ENCODE results near the gene TARBP2. TPM values are rescaled to one million over a fixed set of nuclear protein-coding genes. Genes with fewer than 3 reads are reported as not detected.

TARBP2 gene
- total and polyA plus RNA-seq, 12 donors, result 7.0 to 21.2 (median 11.1) TPM

- H3K36me3 ChIP-seq, result peaks cover 0 to 66% (median 41%) of the 10 kb centered on the region in 9 donors
- no peak overlapping the region for H3K4me3 ChIP-seq
- no peaks in the 10 kb centered on the region for H3K27me3 ChIP-seq
- H3K9me3 ChIP-seq, result no peaks in the 10 kb centered on the region
- no peak overlapping the region for H3K27ac ChIP-seq
- peaks cover 0 to 16% (median 6%) of the 10 kb centered on the region in 9 donors for H3K4me1 ChIP-seq
- TF ChIP-seq, protein P1, sequence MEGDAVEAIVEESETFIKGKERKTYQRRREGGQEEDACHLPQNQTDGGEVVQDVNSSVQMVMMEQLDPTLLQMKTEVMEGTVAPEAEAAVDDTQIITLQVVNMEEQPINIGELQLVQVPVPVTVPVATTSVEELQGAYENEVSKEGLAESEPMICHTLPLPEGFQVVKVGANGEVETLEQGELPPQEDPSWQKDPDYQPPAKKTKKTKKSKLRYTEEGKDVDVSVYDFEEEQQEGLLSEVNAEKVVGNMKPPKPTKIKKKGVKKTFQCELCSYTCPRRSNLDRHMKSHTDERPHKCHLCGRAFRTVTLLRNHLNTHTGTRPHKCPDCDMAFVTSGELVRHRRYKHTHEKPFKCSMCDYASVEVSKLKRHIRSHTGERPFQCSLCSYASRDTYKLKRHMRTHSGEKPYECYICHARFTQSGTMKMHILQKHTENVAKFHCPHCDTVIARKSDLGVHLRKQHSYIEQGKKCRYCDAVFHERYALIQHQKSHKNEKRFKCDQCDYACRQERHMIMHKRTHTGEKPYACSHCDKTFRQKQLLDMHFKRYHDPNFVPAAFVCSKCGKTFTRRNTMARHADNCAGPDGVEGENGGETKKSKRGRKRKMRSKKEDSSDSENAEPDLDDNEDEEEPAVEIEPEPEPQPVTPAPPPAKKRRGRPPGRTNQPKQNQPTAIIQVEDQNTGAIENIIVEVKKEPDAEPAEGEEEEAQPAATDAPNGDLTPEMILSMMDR (IDR thresholded peaks at IDR 0.05), result no peak
- ATAC-seq (no peak), DNase-seq (no peak)
- 84 to 85% methylated on average over 17 of the region's 17 CpGs for WGBS, 2 donors
- intact Hi-C loops (cut with DNase I), result no loop called here
Measured at GRCh38 chr12:53486736-53487487, 14.2 kb upstream of the TARBP2 start.

DNA sequence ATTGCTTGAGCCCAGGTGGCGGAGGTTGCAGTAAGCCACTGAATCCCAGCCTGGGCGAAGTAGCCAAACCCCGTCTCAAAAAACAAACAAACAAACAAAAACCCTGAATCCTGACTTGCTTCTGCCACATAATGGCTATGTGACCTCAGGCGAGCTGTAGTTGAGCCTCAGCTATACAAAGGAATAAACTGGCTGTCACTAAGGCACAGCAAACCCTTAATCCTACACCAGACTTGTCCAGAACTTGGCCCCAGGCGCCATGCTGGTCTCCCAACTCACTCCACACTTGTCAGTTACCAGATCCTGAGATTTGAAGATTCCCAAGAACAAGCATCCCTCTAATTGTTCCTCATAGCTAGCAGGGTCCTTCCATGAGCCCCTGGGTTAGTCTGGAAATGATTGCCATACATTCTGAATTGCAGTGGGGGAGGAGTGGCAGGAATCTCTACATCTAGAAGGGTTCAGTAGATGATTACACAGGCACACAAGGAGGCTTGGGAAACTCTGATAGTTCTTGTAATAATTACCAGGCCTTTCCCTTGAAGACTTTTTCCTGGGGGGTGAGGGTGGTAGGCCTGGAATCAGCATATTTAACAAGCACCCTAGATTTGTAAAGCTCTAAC, 11.7 kb upstream of the TARBP2 start:
- peaks cover 0 to 27% (median 16%) of the 10 kb centered on the region in 9 donors for H3K4me1 ChIP-seq
- DNase-seq (no peak), ATAC-seq (no peak)
- TF ChIP-seq, protein P1 (IDR thresholded peaks at IDR 0.05), result no peak
- H3K36me3 ChIP-seq, result peaks cover 0 to 41% (median 18%) of the 10 kb centered on the region in 9 donors
- intact Hi-C loops (cut with DNase I), result no loop called here
- no peak overlapping the region for H3K27ac ChIP-seq
- H3K4me3 ChIP-seq, result no peak overlapping the region
- H3K9me3 ChIP-seq, result no peaks in the 10 kb centered on the region
- H3K27me3 ChIP-seq, result no peaks in the 10 kb centered on the region
- 94 to 99% methylated on average over 5 of the region's 5 CpGs for WGBS, 2 donors

DNA sequence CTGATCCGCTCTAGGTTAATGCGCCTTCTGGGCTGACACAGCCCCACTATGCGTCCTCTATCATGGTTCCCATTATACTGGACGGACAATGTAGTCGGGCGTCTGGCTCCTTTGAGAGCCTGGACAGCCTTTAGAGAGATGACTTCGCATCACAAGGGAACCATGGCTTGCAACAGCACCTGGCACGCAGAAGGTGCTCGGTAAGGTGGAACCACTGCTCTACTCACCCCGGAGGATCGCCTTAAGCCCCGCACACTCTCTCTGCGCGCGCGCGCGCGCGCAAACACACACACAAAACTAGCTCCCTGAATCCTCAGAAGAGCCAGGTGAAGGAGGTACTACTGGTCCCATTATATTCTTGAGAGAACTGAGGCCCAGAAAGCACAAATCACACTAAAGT, 8.9 kb upstream of the TARBP2 start:
- Histone ChIP-seq H3K27ac (peak overlapping the region in 9 of 10 donors; percentile 53 to 92 (median 86)), H3K36me3 (peaks cover 0 to 13% (median 0%) of the 10 kb centered on the region in 9 donors), H3K4me3 (peak overlapping the region in 9 of 10 donors; percentile 31 to 66 (median 61)), H3K4me1 (peaks cover 0 to 42% (median 26%) of the 10 kb centered on the region in 9 donors), H3K9me3 (no peaks in the 10 kb centered on the region), H3K27me3 (no peaks in the 10 kb centered on the region)
- DNase-seq, result no peak
- peak in 2 of 8 donors; percentile 0 for ATAC-seq
- 46 to 61% methylated on average over 20 of the region's 20 CpGs for WGBS, 2 donors
- intact Hi-C loops (cut with DNase I), result loop anchor here in 4 of 10 donors (2.0 to 5.0 kb wide), 3 partner anchors 13 to 40 kb away; partner anchors contain the start of gene PCBP2 (in 2 of the 4)
- TF ChIP-seq, protein P1 (IDR thresholded peaks at IDR 0.05), result no peak

DNA sequence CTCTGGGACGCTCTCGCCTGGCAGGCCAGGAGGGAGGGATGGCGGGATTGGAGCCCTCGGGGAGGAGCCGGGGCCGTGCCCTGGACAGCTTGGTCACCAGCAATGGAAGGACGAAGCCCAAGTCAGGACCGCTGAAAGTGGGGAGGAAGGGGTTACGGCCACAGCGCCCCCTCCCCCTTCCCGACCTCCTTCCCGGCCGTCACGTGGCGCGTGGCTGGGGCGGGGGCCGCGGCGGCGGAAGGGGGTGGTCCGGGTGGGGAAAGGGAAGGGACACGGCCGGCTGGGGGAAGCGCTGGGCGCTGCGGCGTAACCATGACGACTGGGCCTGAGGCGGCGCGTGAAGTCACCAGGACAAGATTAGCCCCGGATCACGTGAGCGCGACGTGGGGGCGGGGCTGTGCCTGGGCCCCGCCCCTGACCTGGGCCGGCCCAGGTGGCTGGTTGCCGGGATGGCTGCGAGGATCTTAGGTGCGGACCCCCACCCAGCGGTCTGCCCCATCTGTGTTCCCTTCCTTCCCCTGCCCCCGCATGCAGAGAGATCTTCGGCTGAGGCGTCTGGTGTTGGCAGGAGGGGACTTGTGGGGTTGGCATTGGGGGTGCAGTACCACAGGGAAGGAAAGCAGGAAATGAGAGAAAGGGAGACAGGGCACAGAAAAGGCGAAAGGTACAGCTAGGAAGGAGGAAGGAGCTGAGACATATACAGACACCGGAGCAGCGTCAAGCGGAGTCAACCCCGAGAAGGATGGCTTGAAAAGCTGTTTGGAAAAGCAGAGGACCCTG, 8.1 kb upstream of the TARBP2 start:
- peaks cover 0 to 48% (median 26%) of the 10 kb centered on the region in 9 donors for H3K4me1 ChIP-seq
- no peaks in the 10 kb centered on the region for H3K27me3 ChIP-seq
- WGBS, 2 donors, result 2% methylated on average over 40 to 51 of the region's 52 CpGs
- TF ChIP-seq, protein P1 (IDR thresholded peaks at IDR 0.05), result peak in 3 of 9 donors; percentile 30 to 40 (median 30)
- peak overlapping the region; percentile 4 to 66 (median 60) for H3K4me3 ChIP-seq
- ATAC-seq (peak; percentile 92 to 95 (median 94)), DNase-seq (peak; percentile 89 to 92)
- H3K36me3 ChIP-seq, result peaks cover 0 to 5% (median 0%) of the 10 kb centered on the region in 9 donors
- no peaks in the 10 kb centered on the region for H3K9me3 ChIP-seq
- intact Hi-C loops (cut with DNase I), result loop anchor here in 4 of 10 donors (2.0 to 5.0 kb wide), 3 partner anchors 14 to 41 kb away; partner anchors contain the start of gene PCBP2 (in 2 of the 4)
- H3K27ac ChIP-seq, result peak overlapping the region in 9 of 10 donors; percentile 53 to 92 (median 86)

Measured in heart right ventricle (tissue), 16 donors.